ENCODE data around the gene TMEM212.

Gene TMEM212

DNA sequence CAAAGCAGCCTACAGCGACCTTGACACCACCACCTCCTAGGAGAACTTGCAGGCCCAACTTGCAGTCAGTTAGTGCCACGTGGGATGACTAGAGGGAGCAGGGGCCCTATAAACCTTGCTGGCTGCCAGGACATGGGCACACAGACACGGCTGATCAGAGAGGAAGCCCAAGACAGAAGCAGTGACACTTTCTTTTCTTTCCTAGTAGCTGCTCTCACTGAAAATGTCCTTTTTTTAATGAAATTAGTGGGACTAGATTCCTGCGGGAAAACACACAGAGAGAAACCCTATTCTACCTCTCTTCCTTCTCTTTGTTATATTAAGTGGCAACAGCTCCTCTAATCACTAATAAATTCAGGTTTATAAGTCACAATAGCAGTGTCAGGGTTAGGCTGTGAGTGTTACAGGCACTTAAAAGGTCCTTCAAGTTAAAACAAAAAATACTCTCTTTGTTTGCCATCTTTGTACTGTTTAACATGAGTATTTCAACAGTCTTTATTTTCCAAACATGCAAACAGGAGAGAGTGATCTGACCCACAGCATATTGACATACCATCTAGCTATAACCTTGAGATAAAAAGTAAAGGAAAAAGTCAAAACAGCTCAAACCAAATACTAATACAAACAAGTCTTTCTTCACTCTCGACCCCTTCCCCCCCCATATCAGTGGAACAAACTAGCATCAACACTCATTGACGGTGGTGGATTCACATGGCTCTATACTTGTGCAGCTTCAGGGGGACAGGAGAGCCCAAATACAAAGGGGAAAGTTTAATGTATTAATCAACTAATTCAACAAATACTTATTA, 2.1 kb upstream of the TMEM212 start:
- Histone ChIP-seq H3K36me3 (ENCODE audit: insufficient read depth, low read length) (no peaks in the 10 kb centered on the region), H2AFZ (ENCODE audit: low read length) (peak overlapping the region; percentile 24), H4K20me1 (ENCODE audit: insufficient read depth, low read length, poor library complexity, severe bottlenecking) (no peaks in the 10 kb centered on the region), H3K9me2 (replicated peaks; ENCODE audit: low read depth, low read length) (no peaks in the 10 kb centered on the region), H3K27me3 (ENCODE audit: insufficient read depth, low read length, poor library complexity, severe bottlenecking) (no peaks in the 10 kb centered on the region), H3F3A (ENCODE audit: low read depth) (no peaks in the 10 kb centered on the region), H3K79me2 (ENCODE audit: insufficient read depth, low read length) (no peaks in the 10 kb centered on the region), H3K4me2 (ENCODE audit: low read depth, low read length, poor library complexity, severe bottlenecking) (no peak overlapping the region), H3K4me3 (ENCODE audit: low read length, poor library complexity, severe bottlenecking) (no peak overlapping the region), H3K4me1 (ENCODE audit: insufficient read depth, low read length, poor library complexity, severe bottlenecking) (no peaks in the 10 kb centered on the region), H3K9me3 (ENCODE audit: insufficient read depth, low read depth, low read length) (no peaks in the 10 kb centered on the region), H3K9ac (ENCODE audit: low read depth, low read length, poor library complexity, severe bottlenecking) (no peak overlapping the region)
- no peak for TF ChIP-seq EZH2phosphoT487 (IDR thresholded peaks at IDR 0.05; ENCODE audit: borderline replicate concordance)
- TF ChIP-seq, protein P1, sequence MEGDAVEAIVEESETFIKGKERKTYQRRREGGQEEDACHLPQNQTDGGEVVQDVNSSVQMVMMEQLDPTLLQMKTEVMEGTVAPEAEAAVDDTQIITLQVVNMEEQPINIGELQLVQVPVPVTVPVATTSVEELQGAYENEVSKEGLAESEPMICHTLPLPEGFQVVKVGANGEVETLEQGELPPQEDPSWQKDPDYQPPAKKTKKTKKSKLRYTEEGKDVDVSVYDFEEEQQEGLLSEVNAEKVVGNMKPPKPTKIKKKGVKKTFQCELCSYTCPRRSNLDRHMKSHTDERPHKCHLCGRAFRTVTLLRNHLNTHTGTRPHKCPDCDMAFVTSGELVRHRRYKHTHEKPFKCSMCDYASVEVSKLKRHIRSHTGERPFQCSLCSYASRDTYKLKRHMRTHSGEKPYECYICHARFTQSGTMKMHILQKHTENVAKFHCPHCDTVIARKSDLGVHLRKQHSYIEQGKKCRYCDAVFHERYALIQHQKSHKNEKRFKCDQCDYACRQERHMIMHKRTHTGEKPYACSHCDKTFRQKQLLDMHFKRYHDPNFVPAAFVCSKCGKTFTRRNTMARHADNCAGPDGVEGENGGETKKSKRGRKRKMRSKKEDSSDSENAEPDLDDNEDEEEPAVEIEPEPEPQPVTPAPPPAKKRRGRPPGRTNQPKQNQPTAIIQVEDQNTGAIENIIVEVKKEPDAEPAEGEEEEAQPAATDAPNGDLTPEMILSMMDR (conservative IDR thresholded peaks at IDR 0.05; ENCODE audit: low read length): no peak

DNA sequence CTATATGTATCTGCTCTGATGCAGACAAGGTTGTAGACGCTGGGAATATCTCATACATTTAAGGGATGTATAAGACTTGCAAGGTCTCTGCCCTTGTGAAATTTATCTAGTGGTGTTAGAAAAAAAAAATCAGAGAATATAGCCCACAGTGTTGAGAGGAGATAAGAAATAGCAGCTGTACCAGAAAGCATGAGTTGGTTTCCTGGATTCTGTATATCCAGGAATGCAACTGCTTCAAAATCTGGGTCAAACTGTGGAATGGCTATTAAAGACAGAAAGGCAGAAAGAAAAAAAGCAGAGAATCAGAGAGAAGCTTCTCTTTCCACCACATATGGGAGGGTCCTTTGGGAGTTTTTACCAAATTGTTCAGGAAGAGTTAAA, 1.5 kb upstream of the TMEM212 start:
- no peak overlapping the region for H3K9ac ChIP-seq (ENCODE audit: low read depth, low read length, poor library complexity, severe bottlenecking)
- H3K4me3 ChIP-seq (ENCODE audit: low read length, poor library complexity, severe bottlenecking): no peak overlapping the region
- H3F3A ChIP-seq (ENCODE audit: low read depth): no peaks in the 10 kb centered on the region
- no peak overlapping the region for H3K4me2 ChIP-seq (ENCODE audit: low read depth, low read length, poor library complexity, severe bottlenecking)
- H3K9me2 ChIP-seq (replicated peaks; ENCODE audit: low read depth, low read length): no peaks in the 10 kb centered on the region
- TF ChIP-seq EZH2phosphoT487 (IDR thresholded peaks at IDR 0.05; ENCODE audit: borderline replicate concordance): no peak
- TF ChIP-seq, protein P1 (conservative IDR thresholded peaks at IDR 0.05; ENCODE audit: low read length): no peak
- H3K4me1 ChIP-seq (ENCODE audit: insufficient read depth, low read length, poor library complexity, severe bottlenecking): peaks cover 3% of the 10 kb centered on the region
- no peaks in the 10 kb centered on the region for H3K36me3 ChIP-seq (ENCODE audit: insufficient read depth, low read length)
- no peak overlapping the region for H2AFZ ChIP-seq (ENCODE audit: low read length)
- H4K20me1 ChIP-seq (ENCODE audit: insufficient read depth, low read length, poor library complexity, severe bottlenecking): no peaks in the 10 kb centered on the region
- H3K79me2 ChIP-seq (ENCODE audit: insufficient read depth, low read length): no peaks in the 10 kb centered on the region
- no peaks in the 10 kb centered on the region for H3K27me3 ChIP-seq (ENCODE audit: insufficient read depth, low read length, poor library complexity, severe bottlenecking)
- H3K9me3 ChIP-seq (ENCODE audit: insufficient read depth, low read depth, low read length): no peaks in the 10 kb centered on the region

DNA sequence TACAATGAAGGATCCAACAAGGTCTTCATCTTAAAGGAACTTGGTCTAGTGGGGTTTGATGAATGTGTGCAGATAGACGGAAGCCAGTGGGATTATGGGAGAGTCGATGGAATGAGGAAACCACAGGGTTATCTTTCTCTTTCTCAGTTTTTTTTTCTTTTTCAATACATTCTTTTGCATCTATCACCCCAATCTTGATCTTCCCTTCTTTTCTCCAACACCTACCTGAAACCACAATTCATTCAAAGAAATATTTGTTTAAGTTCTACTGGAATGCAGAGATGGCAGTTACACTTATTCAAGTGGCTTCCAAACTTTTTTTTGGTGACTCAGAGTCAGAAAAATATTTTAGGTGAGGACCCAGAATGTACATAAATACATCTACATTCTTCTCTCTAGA, 1.7 kb downstream of the TMEM212 start:
- H3K9me2 ChIP-seq (replicated peaks; ENCODE audit: low read depth, low read length): no peaks in the 10 kb centered on the region
- H3F3A ChIP-seq (ENCODE audit: low read depth): no peaks in the 10 kb centered on the region

More for the DNA sequence above, 1.7 kb downstream of the TMEM212 start:
- H3K9me3 ChIP-seq (ENCODE audit: insufficient read depth, low read depth, low read length): no peaks in the 10 kb centered on the region
- no peak overlapping the region for H3K9ac ChIP-seq (ENCODE audit: low read depth, low read length, poor library complexity, severe bottlenecking)
- peaks cover 11% of the 10 kb centered on the region for H3K4me1 ChIP-seq (ENCODE audit: insufficient read depth, low read length, poor library complexity, severe bottlenecking)
- no peaks in the 10 kb centered on the region for H3K27me3 ChIP-seq (ENCODE audit: insufficient read depth, low read length, poor library complexity, severe bottlenecking)
- H3K4me3 ChIP-seq (ENCODE audit: low read length, poor library complexity, severe bottlenecking): no peak overlapping the region
- no peak overlapping the region for H3K4me2 ChIP-seq (ENCODE audit: low read depth, low read length, poor library complexity, severe bottlenecking)
- TF ChIP-seq EZH2phosphoT487 (IDR thresholded peaks at IDR 0.05; ENCODE audit: borderline replicate concordance): no peak
- TF ChIP-seq, protein P1 (conservative IDR thresholded peaks at IDR 0.05; ENCODE audit: low read length): no peak
- H2AFZ ChIP-seq (ENCODE audit: low read length): no peak overlapping the region
- H3K79me2 ChIP-seq (ENCODE audit: insufficient read depth, low read length): no peaks in the 10 kb centered on the region
- H4K20me1 ChIP-seq (ENCODE audit: insufficient read depth, low read length, poor library complexity, severe bottlenecking): no peaks in the 10 kb centered on the region
- no peaks in the 10 kb centered on the region for H3K36me3 ChIP-seq (ENCODE audit: insufficient read depth, low read length)
